GM19351 (cell line): ENCODE results near the gene ATP6AP1.
A peak's percentile ranks its signal among the peaks of the same experiment; 100 is the strongest.
"Not testable (repeated sequence)": the region's sequence is repeated elsewhere in the genome, so short reads cannot be mapped to it uniquely, and the experiment has no call there.

Experiments used
- ATAC-seq: cut with Tn5 transposase; IDR thresholded peaks from one replicate; pipeline ENCODE4 v1.9.1; 2021; ENCODE audit warnings: mild to moderate bottlenecking, moderate library complexity; ENCODE audit not compliant: unreplicated experiment

The ATP6AP1 gene

GRCh38 chrX:154428176-154429171 lies at the start of gene ATP6AP1:
Gene ATP6AP1, plus strand, starts transcription at chrX:154428677. Its CDS starts 16 bp downstream, at chrX:154428693.
- ATAC-seq, result peak; percentile 96

GRCh38 chrX:154378799-154379568 lies 49.5 kb upstream of the ATP6AP1 start, which contains the start of gene EMD:
Gene EMD, plus strand, starts transcription at chrX:154379295. Its CDS starts 190 bp downstream, at chrX:154379485.
- peak; percentile 75 for ATAC-seq

GRCh38 chrX:154379569-154379951 lies 48.9 kb upstream of the ATP6AP1 start:
- ATAC-seq, result no peak

GRCh38 chrX:154380153-154380552 lies 48.3 kb upstream of the ATP6AP1 start:
- ATAC-seq, result no peak

- no peak for ATAC-seq
Observed at GRCh38 chrX:154380787-154381186, 47.7 kb upstream of the ATP6AP1 start.

- no peak for ATAC-seq
Observed at GRCh38 chrX:154381271-154381670, 47.2 kb upstream of the ATP6AP1 start.

GRCh38 chrX:154382483-154383069 lies 45.9 kb upstream of the ATP6AP1 start:
- ATAC-seq, result no peak

- ATAC-seq, result no peak
Observed at GRCh38 chrX:154383359-154384283, 44.9 kb upstream of the ATP6AP1 start.

- ATAC-seq, result no peak
Observed at GRCh38 chrX:154384284-154384892, 44.1 kb upstream of the ATP6AP1 start.

- peak; percentile 33 for ATAC-seq
Observed at GRCh38 chrX:154388094-154388493, 40.4 kb upstream of the ATP6AP1 start.

- ATAC-seq, result not testable (repeated sequence)
Observed at GRCh38 chrX:154388649-154389048, 39.8 kb upstream of the ATP6AP1 start.

- ATAC-seq, result peak; percentile 62
Observed at GRCh38 chrX:154389812-154390747, 38.4 kb upstream of the ATP6AP1 start.

- ATAC-seq, result not testable (repeated sequence)
Observed at GRCh38 chrX:154396363-154396762, 32.1 kb upstream of the ATP6AP1 start.

GRCh38 chrX:154396973-154397887 lies 31.2 kb upstream of the ATP6AP1 start:
- peak; percentile 57 for ATAC-seq

GRCh38 chrX:154397888-154398667 lies 30.4 kb upstream of the ATP6AP1 start, which contains the start of gene RPL10:
Gene RPL10, plus strand, starts transcription at chrX:154398377. Its CDS starts 143 bp downstream, at chrX:154398520.
- peak; percentile 68 for ATAC-seq

- ATAC-seq, result no peak
Observed at GRCh38 chrX:154398668-154399526, 29.6 kb upstream of the ATP6AP1 start.
